ENCODE data around the gene E4F1.
A peak's percentile ranks its signal among the peaks of the same experiment; 100 is the strongest.

The E4F1 gene

DNA sequence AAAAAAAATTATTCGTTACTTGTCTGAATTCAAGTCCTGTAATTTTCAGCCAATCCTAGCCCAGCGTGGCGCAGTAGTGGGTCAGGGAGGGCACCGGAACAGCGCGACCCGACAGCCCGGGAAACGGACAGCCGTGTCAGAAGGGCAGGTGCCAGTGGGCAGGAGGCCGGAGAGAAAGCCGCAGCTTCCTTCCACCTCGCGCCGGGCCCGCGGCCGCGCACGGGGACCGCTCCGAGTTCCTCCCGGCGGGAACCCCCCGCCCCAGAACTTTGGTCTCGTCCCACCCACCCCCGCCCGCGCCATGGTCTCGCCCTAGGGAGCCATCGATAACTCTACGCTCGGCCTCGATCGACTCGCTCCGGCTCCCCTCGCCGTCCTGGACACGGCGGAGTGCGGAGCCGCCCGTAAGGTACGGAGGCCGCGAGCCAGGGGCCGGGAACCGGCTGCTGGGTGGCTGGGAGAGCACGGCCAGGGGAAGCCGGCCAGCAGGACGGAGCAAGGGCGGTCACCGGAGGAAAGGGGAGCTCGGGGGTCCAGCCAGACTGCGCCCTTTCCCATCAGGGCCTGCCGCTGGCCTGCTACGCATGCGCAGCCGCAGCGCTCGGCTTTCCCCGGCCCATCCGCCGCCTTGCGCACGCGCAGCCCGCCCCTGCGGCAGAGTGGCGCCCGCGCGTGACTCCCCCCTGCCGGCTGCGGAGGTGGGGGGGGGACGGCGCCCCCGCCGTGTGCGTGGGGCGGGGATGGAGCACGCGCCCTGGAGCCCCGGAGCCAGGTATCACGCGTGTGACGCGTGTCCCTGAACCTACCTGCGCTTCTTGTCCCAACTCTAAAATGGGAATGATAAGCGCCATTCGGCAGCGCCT is 18.1 kb upstream of the E4F1 start, which contains the start of gene MLST8:
Gene MLST8, plus strand, starts transcription at position 351 of the 863 bp plus-strand sequence. CDS start 632 bp downstream, outside the sequence.
- H3K4me2 ChIP-seq: peak within 1 kb of the TSS; percentile 100
- H3K9me3 ChIP-seq: no peaks in the 10 kb centered on the region
- peak within 1 kb of the TSS; percentile 99 for H3K27ac ChIP-seq
- peaks cover 18% of the 10 kb centered on the region; the same call in 1 of the 2 replicates for H3K27me3 ChIP-seq
- H3K4me1 ChIP-seq: peaks cover 24% of the 10 kb centered on the region
- peaks cover 37% of the 10 kb centered on the region for H3K36me3 ChIP-seq
- H3K9ac ChIP-seq: peak within 1 kb of the TSS; percentile 97
- peak within 1 kb of the TSS; percentile 83 for H3K4me3 ChIP-seq
- no peak for TF ChIP-seq Cebpa-rat (IDR thresholded peaks at IDR 0.05)
- H4K20me1 ChIP-seq: peaks cover 15% of the 10 kb centered on the region; the same call in 1 of the 2 replicates

DNA sequence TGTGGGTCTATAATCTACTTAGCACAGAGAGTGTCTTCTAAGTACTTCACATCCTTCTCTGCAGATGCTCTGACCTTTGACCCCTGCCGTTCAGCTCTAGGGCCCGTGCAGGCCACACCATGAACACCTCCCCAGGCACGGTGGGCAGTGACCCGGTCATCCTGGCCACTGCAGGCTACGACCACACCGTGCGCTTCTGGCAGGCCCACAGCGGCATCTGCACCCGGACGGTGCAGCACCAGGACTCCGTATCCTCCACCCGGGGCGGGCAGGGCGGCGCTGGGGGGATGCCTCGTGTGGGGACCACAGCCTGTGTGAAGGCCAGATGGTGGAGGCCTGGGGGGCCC is 17.5 kb upstream of the E4F1 start:
- H3K27me3 ChIP-seq: peaks cover 12% of the 10 kb centered on the region; the same call in 1 of the 2 replicates
- peak overlapping the region; percentile 99 for H3K27ac ChIP-seq
- no peaks in the 10 kb centered on the region for H3K9me3 ChIP-seq
- H3K4me1 ChIP-seq: peaks cover 24% of the 10 kb centered on the region
- peaks cover 21% of the 10 kb centered on the region for H4K20me1 ChIP-seq
- peak overlapping the region; percentile 83 for H3K4me3 ChIP-seq
- TF ChIP-seq Cebpa-rat (IDR thresholded peaks at IDR 0.05): no peak
- peak overlapping the region; percentile 100 for H3K4me2 ChIP-seq
- H3K36me3 ChIP-seq: peaks cover 44% of the 10 kb centered on the region
- peak overlapping the region; percentile 97 for H3K9ac ChIP-seq

GRCh38 chr16:2206420-2206779 is 17.0 kb upstream of the E4F1 start:
- H3K4me2 ChIP-seq: peak overlapping the region; percentile 100
- H3K9ac ChIP-seq: peak overlapping the region; percentile 97
- peaks cover 24% of the 10 kb centered on the region for H3K4me1 ChIP-seq
- peaks cover 25% of the 10 kb centered on the region for H4K20me1 ChIP-seq
- peak overlapping the region; percentile 83 for H3K4me3 ChIP-seq
- peak overlapping the region; percentile 99 for H3K27ac ChIP-seq
- 0 out of 2 replicates have a peak, but pooled peaks cover 10% of the 10 kb centered on the region for H3K27me3 ChIP-seq
- H3K9me3 ChIP-seq: no peaks in the 10 kb centered on the region
- TF ChIP-seq Cebpa-rat (IDR thresholded peaks at IDR 0.05): no peak
- H3K36me3 ChIP-seq: peaks cover 46% of the 10 kb centered on the region

DNA sequence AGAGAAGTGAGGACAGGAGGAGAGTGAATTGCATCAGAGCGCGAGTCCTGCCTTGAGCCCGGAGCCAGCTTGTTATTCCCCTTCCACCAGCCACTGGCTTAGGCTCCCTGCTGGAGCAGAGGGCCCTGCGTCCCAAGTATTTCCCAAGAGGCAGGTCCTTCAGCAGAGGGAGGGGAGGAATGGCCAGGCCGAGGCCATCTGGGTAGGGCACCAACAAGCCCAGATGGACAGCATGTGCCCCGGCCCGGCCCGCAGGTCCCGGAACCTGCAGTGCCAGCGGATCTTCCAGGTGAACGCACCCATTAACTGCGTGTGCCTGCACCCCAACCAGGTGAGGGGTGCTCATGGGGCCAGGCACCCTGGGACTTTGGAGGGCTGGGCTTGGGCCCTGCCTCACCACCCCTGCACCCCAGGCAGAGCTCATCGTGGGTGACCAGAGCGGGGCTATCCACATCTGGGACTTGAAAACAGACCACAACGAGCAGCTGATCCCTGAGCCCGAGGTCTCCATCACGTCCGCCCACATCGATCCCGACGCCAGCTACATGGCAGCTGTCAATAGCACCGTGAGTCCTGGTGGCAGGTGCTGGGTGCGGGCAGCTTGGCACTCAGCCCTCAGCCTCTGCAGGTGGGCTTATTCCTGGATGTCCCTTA is 16.5 kb upstream of the E4F1 start:
- Histone ChIP-seq H3K27me3 (0 out of 2 replicates have a peak, but pooled peaks cover 5% of the 10 kb centered on the region), H4K20me1 (peaks cover 28% of the 10 kb centered on the region), H3K4me3 (no peak overlapping the region), H3K4me1 (peaks cover 25% of the 10 kb centered on the region), H3K9ac (peak overlapping the region; percentile 97), H3K9me3 (no peaks in the 10 kb centered on the region), H3K4me2 (peak overlapping the region; percentile 100), H3K36me3 (peaks cover 51% of the 10 kb centered on the region), H3K27ac (no peak overlapping the region; the same call in 1 of the 2 replicates)
- no peak for TF ChIP-seq Cebpa-rat (IDR thresholded peaks at IDR 0.05)

DNA sequence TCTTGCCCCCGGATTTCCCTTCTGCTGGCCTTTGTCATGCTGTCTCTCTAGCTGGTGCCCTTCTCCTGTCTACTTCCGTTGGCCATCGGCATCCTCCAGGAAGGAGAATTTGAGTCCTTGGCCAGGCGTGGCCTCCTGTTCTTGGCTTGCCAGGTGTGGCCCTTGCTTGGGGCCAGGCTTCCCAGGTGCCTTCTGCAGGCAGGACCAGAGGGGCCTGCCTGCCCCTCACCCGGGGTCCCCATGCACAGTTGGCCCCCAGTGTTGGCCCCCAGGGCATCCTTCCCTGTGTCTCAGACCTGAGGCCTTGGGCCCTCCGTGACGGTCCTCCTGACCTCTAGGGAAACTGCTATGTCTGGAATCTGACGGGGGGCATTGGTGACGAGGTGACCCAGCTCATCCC is 15.5 kb upstream of the E4F1 start:
- H3K4me1 ChIP-seq: peaks cover 35% of the 10 kb centered on the region
- no peaks in the 10 kb centered on the region for H3K9me3 ChIP-seq
- no peak overlapping the region for H3K4me2 ChIP-seq
- peaks cover 60% of the 10 kb centered on the region for H3K36me3 ChIP-seq
- 0 out of 2 replicates have a peak overlapping the region, but pooled peaks have one; percentile 10 for H3K9ac ChIP-seq
- H4K20me1 ChIP-seq: peaks cover 38% of the 10 kb centered on the region
- no peak overlapping the region for H3K27ac ChIP-seq
- TF ChIP-seq Cebpa-rat (IDR thresholded peaks at IDR 0.05): no peak
- no peak overlapping the region for H3K4me3 ChIP-seq
- H3K27me3 ChIP-seq: no peaks in the 10 kb centered on the region

- H4K20me1 ChIP-seq: peaks cover 42% of the 10 kb centered on the region
- H3K36me3 ChIP-seq: peaks cover 63% of the 10 kb centered on the region
- no peak for TF ChIP-seq Cebpa-rat (IDR thresholded peaks at IDR 0.05)
- H3K4me2 ChIP-seq: no peak overlapping the region
- H3K27me3 ChIP-seq: no peaks in the 10 kb centered on the region
- no peak overlapping the region for H3K4me3 ChIP-seq
- H3K4me1 ChIP-seq: peaks cover 39% of the 10 kb centered on the region
- H3K9me3 ChIP-seq: no peaks in the 10 kb centered on the region
- no peak overlapping the region for H3K27ac ChIP-seq
- H3K9ac ChIP-seq: no peak overlapping the region
Observed at GRCh38 chr16:2208308-2208707, 15.1 kb upstream of the E4F1 start.

DNA sequence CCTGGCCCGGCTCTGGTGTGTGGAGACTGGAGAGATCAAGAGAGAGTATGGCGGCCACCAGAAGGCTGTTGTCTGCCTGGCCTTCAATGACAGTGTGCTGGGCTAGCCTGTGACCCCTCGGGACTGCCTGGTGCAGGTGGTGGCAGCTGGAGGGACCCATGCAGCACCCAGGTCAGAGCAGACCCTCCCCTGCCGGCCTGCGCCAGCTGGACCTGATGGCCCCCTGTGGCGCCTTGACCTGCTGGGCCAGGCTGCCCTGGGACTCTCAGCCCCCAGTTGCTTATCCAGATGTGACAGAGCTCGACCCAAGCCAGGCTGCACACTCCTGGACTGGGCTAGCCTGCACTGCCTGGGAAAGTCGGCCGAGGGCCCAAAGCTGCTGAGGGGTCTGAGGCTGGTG is 14.6 kb upstream of the E4F1 start:
- Histone ChIP-seq H3K36me3 (peaks cover 63% of the 10 kb centered on the region), H3K27me3 (no peaks in the 10 kb centered on the region)

DNA sequence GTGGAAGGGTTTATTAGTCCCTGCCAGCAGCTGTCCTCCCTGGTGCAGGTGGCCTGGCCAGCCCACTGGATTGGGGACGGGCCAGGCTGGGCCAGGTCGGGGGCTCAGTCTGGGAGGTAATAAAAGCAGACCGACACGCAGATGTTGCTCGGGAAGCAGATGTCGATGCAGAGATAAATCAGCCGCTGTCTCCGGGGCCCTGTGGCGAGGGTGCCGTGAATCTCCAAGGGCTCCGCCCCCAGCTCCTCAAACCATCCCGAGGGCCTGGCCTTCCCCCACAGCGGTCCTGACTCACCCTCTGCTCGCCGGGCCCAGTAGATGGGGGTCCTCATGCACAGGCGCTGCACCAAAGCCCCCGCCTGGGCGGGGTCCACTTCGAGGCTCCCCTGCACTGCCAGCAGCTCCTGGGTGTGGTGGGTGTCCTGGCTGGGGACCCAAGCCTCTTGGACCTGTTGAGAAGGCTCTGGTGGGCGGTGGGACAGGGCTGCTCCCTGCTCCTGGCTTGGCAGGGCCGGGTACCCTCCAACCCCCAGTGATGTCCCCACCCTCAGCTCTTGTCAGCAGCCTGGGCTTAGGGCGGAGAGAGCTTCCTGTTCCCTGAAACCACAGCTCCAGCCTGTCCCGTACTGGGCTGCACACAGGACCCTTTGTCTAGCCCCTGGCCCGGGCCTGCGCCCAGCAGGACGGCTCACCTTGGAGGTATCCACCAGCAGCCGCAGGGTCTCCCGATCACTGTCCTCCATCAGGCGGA is 14.0 kb upstream of the E4F1 start:
- Histone ChIP-seq H3K9ac (no peak overlapping the region; the same call in 1 of the 2 replicates), H4K20me1 (peaks cover 47% of the 10 kb centered on the region), H3K4me3 (no peak overlapping the region), H3K36me3 (peaks cover 63% of the 10 kb centered on the region), H3K9me3 (no peaks in the 10 kb centered on the region), H3K4me1 (peaks cover 41% of the 10 kb centered on the region), H3K4me2 (no peak overlapping the region), H3K27me3 (no peaks in the 10 kb centered on the region), H3K27ac (no peak overlapping the region)
- no peak for TF ChIP-seq Cebpa-rat (IDR thresholded peaks at IDR 0.05)

More for the DNA sequence above, 14.6 kb upstream of the E4F1 start:
- no peak overlapping the region for H3K4me3 ChIP-seq
- H3K4me1 ChIP-seq: peaks cover 44% of the 10 kb centered on the region
- no peak overlapping the region for H3K4me2 ChIP-seq
- no peak for TF ChIP-seq Cebpa-rat (IDR thresholded peaks at IDR 0.05)
- H3K9me3 ChIP-seq: no peaks in the 10 kb centered on the region
- H4K20me1 ChIP-seq: peaks cover 47% of the 10 kb centered on the region
- no peak overlapping the region for H3K27ac ChIP-seq
- no peak overlapping the region; the same call in 1 of the 2 replicates for H3K9ac ChIP-seq

DNA sequence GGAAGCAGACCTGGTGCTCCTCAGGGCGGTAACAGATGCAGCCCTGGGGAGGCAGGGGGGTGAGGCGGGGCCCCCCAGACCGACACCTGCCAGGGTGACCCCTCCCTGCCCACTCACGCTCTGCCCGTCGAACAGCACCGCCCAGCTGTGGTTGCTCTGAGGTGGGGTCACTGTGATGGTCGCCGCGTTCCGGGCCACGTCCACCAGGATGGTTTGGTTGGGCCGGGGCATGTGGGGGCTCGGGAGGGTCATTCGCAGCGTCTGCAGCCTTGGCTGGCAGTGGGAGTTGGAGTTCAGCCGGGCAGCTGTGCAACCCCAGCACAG is 13.4 kb upstream of the E4F1 start:
- Histone ChIP-seq H3K36me3 (peaks cover 63% of the 10 kb centered on the region), H3K27me3 (no peaks in the 10 kb centered on the region), H3K4me1 (peaks cover 36% of the 10 kb centered on the region), H3K4me3 (no peak overlapping the region), H4K20me1 (peaks cover 47% of the 10 kb centered on the region), H3K9me3 (no peaks in the 10 kb centered on the region), H3K9ac (no peak overlapping the region), H3K4me2 (no peak overlapping the region), H3K27ac (no peak overlapping the region)
- no peak for TF ChIP-seq Cebpa-rat (IDR thresholded peaks at IDR 0.05)
